GM18498 (cell line): ENCODE data around the gene UHRF1.
"Not testable (repeated sequence)": the region's sequence is repeated elsewhere in the genome, so short reads cannot be mapped to it uniquely, and the experiment has no call there.

Experiments
- ATAC-seq: cut with Tn5 transposase; IDR thresholded peaks from one replicate; pipeline ENCODE4 v1.9.1; 2021; ENCODE audit warnings: mild to moderate bottlenecking, moderate library complexity; ENCODE audit not compliant: unreplicated experiment

UHRF1 gene

GRCh38 chr19:4932711-4933110 is 23.4 kb downstream of the UHRF1 start:
- ATAC-seq = no peak

GRCh38 chr19:4933528-4933927 is 24.2 kb downstream of the UHRF1 start:
- ATAC-seq = no peak

- ATAC-seq = no peak
Measured at GRCh38 chr19:4935444-4935843, 26.1 kb downstream of the UHRF1 start.

- ATAC-seq = no peak
Measured at GRCh38 chr19:4937060-4937459, 27.8 kb downstream of the UHRF1 start.

- ATAC-seq = not testable (repeated sequence)
Measured at GRCh38 chr19:4938461-4938860, 29.2 kb downstream of the UHRF1 start.

GRCh38 chr19:4939466-4939865 is 30.2 kb downstream of the UHRF1 start:
- no peak for ATAC-seq

- not testable (repeated sequence) for ATAC-seq
Measured at GRCh38 chr19:4941638-4942169, 32.4 kb downstream of the UHRF1 start.

- ATAC-seq = not testable (repeated sequence)
Measured at GRCh38 chr19:4950650-4951049, 41.3 kb downstream of the UHRF1 start.

- ATAC-seq = no peak
Measured at GRCh38 chr19:4951656-4952055, 42.4 kb downstream of the UHRF1 start.

GRCh38 chr19:4952945-4953344 is 43.6 kb downstream of the UHRF1 start:
- no peak for ATAC-seq

- not testable (repeated sequence) for ATAC-seq
Measured at GRCh38 chr19:4954320-4955149, 45.2 kb downstream of the UHRF1 start.

- ATAC-seq = no peak
Measured at GRCh38 chr19:4955274-4955673, 46.0 kb downstream of the UHRF1 start.

- ATAC-seq = no peak
Measured at GRCh38 chr19:4957981-4958380, 48.7 kb downstream of the UHRF1 start.

- ATAC-seq = no peak
Measured at GRCh38 chr19:4962085-4962619, 52.9 kb downstream of the UHRF1 start.

GRCh38 chr19:4965061-4965460 is 55.8 kb downstream of the UHRF1 start:
- no peak for ATAC-seq

GRCh38 chr19:4966591-4966990 is 57.3 kb downstream of the UHRF1 start:
- ATAC-seq = no peak

GRCh38 chr19:4967738-4968461 is 58.6 kb downstream of the UHRF1 start:
- ATAC-seq = no peak

GRCh38 chr19:4968462-4969291 is 59.4 kb downstream of the UHRF1 start, which contains the start of gene KDM4B:
Gene KDM4B, plus strand, starts transcription at chr19:4969113. Its CDS starts 63,778 bp downstream, at chr19:5032891.
- peak; percentile 91 for ATAC-seq

- ATAC-seq = no peak
Measured at GRCh38 chr19:4969292-4969771, 60.0 kb downstream of the UHRF1 start.

- ATAC-seq = no peak
Measured at GRCh38 chr19:4969772-4970531, 60.7 kb downstream of the UHRF1 start.
